PFSK-1 (cell line): ENCODE measurements around the gene FLT3.

Source experiments
- FOXP2 ChIP-seq: optimal IDR thresholded peaks from 2 replicates; pipeline ENCODE3; 2011; ENCODE audit warnings: borderline replicate concordance, control low read depth, inconsistent platforms; ENCODE audit not compliant: insufficient read depth; ENCODE audit errors: extremely low read length, extremely low read depth
- POLR2AphosphoS5 ChIP-seq: IDR thresholded peaks from 2 replicates; pipeline ENCODE4 v1.6.1; 2012; ENCODE audit warnings: low read depth, mild to moderate bottlenecking, control low read depth, low read length, moderate library complexity
- REST ChIP-seq, 2 experiments: IDR thresholded peaks; 2 replicates each; pipeline versions ENCODE4 v1.6.1 to v1.8.0; 2011 to 2012; ENCODE audit warnings: low read depth in 2 of 2, low read length in 2 of 2, control low read depth in 1 of 2, inconsistent platforms in 1 of 2, mild to moderate bottlenecking in 1 of 2, moderate library complexity in 1 of 2; ENCODE audit not compliant: insufficient read depth in 1 of 2
- SIN3A ChIP-seq: IDR thresholded peaks from 2 replicates; pipeline ENCODE4 v1.6.1; 2012; ENCODE audit warnings: mild to moderate bottlenecking, low read length, moderate library complexity, borderline replicate concordance; ENCODE audit not compliant: insufficient read depth
- TAF1 ChIP-seq: IDR thresholded peaks from 2 replicates; pipeline ENCODE4 v1.6.1; 2012; ENCODE audit warnings: low read length, control low read depth, borderline replicate concordance; ENCODE audit not compliant: insufficient read depth

Gene FLT3

GRCh38 chr13:27997904-27998522 lies 102.4 kb downstream of the FLT3 start:
- no peak for TF ChIP-seq FOXP2
- no peak for TF ChIP-seq TAF1
- no peak for TF ChIP-seq SIN3A
- no peak for TF ChIP-seq REST (IDR thresholded peaks at IDR 0.05; ENCODE audit: insufficient read depth in 1 of 2, low read depth in 2 of 2, low read length in 2 of 2)
- no peak for TF ChIP-seq POLR2AphosphoS5

- TF ChIP-seq TAF1 = no peak
- no peak for TF ChIP-seq POLR2AphosphoS5
- TF ChIP-seq SIN3A = no peak
- TF ChIP-seq FOXP2 = no peak
- TF ChIP-seq REST (IDR thresholded peaks at IDR 0.05; ENCODE audit: insufficient read depth in 1 of 2, low read depth in 2 of 2, low read length in 2 of 2) = no peak
Observed at GRCh38 chr13:27991881-27992280, 108.5 kb downstream of the FLT3 start.

GRCh38 chr13:27988520-27988919 lies 111.9 kb downstream of the FLT3 start, which contains the start of gene URAD:
Gene URAD, minus strand, starts transcription at chr13:27988693. Its CDS starts 56 bp downstream, at chr13:27988637.
- no peak for TF ChIP-seq FOXP2
- no peak for TF ChIP-seq POLR2AphosphoS5

GRCh38 chr13:27985600-27985999 lies 114.8 kb downstream of the FLT3 start:
- TF ChIP-seq REST (IDR thresholded peaks at IDR 0.05; ENCODE audit: insufficient read depth in 1 of 2, low read depth in 2 of 2, low read length in 2 of 2) (no peak), TAF1 (no peak), POLR2AphosphoS5 (no peak), FOXP2 (no peak), SIN3A (no peak)

- TF ChIP-seq FOXP2 (no peak), REST (IDR thresholded peaks at IDR 0.05; ENCODE audit: insufficient read depth in 1 of 2, low read depth in 2 of 2, low read length in 2 of 2) (no peak), POLR2AphosphoS5 (no peak), SIN3A (no peak), TAF1 (no peak)
Observed at GRCh38 chr13:27982361-27982760, 118.0 kb downstream of the FLT3 start.
